Breast epithelium (tissue), 4 donors: ENCODE results near the gene TCTN3. TPM values are rescaled to one million over a fixed set of nuclear protein-coding genes. Genes with fewer than 3 reads are reported as not detected.
"Not testable (repeated sequence)": the region's sequence is repeated elsewhere in the genome, so short reads cannot be mapped to it uniquely, and the experiment has no call there.

Source experiments
- DNase-seq, 2 donors: peaks; one replicate each; pipeline ENCODE4 v3.0.0-alpha.2; 2019; ENCODE audit warnings: low spot score in 2 of 2
- H3K27ac ChIP-seq, 2 donors: fragments of 200-600 bp; sonication (generic) in 1 of 2; one replicate each; pipeline ENCODE4 v1.5.1; 2016 to 2019; ENCODE audit warnings: mild to moderate bottlenecking in 1 of 2
- H3K27me3 ChIP-seq, 2 donors: fragments of 200-600 bp; sonication (generic) in 1 of 2; one replicate each; pipeline versions ENCODE4 v1.5.1 to v1.6.0; 2017 to 2019; ENCODE audit warnings: control low read depth in 1 of 2, mild to moderate bottlenecking in 1 of 2
- H3K36me3 ChIP-seq: fragments of 200-600 bp; one replicate; pipeline ENCODE4 v1.5.1; 2019
- H3K4me1 ChIP-seq, 2 donors: fragments of 200-600 bp; sonication (generic); one replicate each; pipeline ENCODE4 v1.5.1; 2016 to 2019; ENCODE audit warnings: control low read depth in 1 of 2
- H3K4me3 ChIP-seq, 3 donors: fragments of 200-600 bp; sonication (generic); 1 replicate in 2 of 3; 2 replicates in 1 of 3; pipeline ENCODE4 v1.5.1; 2016 to 2019; ENCODE audit warnings: mild to moderate bottlenecking in 3 of 3, moderate library complexity in 2 of 3
- H3K9me3 ChIP-seq, 2 donors: fragments of 200-600 bp; sonication (generic) in 1 of 2; one replicate each; pipeline ENCODE4 v1.5.1; 2016 to 2019; ENCODE audit warnings: control low read depth in 1 of 2
- CTCF ChIP-seq, 3 donors: fragments of 450-650 bp; IDR thresholded peaks; one replicate each; pipeline ENCODE4 v1.5.1; 2016 to 2017; ENCODE audit warnings: antibody characterized with exemption in 3 of 3, mild to moderate bottlenecking in 3 of 3, moderate library complexity in 3 of 3
- POLR2A ChIP-seq: fragments of 450-650 bp; IDR thresholded peaks from one replicate; pipeline ENCODE4 v1.6.1; 2016; ENCODE audit warnings: antibody characterized with exemption, mild to moderate bottlenecking, moderate library complexity
- POLR2AphosphoS5 ChIP-seq, 3 donors: sonication (generic); formaldehyde crosslinking; IDR thresholded peaks; one replicate each; pipeline ENCODE4 v1.6.1; 2017; ENCODE audit warnings: antibody characterized with exemption in 3 of 3
- intact Hi-C: fragments of 100-400 bp; cut with DNase I; formaldehyde crosslinking; loops from one replicate; pipeline ENCODE4 v1.15.1; 2023; ENCODE audit warnings: low total_unique reads
- total RNA-seq, 3 donors: library from RNA; depleted of rRNA; stranded (reverse); fragments of >200 nt; gene quantifications; one replicate each; pipeline ENCODE4 v1.1.0, GENCODE V29; 2016

TCTN3 gene
- 10 to 100 TPM; 21.4 to 39.4 (median 38.0) TPM for total RNA-seq

GRCh38 chr10:95693668-95694534 is at the start of gene TCTN3:
Gene TCTN3, minus strand, starts transcription at chr10:95693927. Its CDS starts 28 bp downstream, at chr10:95693899.
- Histone ChIP-seq H3K4me3 (peak within 1 kb of the TSS; percentile 54 to 90 (median 89)), H3K4me1 (peaks cover 0 to 12% of the 10 kb centered on the region in 2 donors), H3K27me3 (no peaks in the 10 kb centered on the region), H3K9me3 (no peaks in the 10 kb centered on the region), H3K27ac (peak within 1 kb of the TSS; percentile 86 to 92), H3K36me3 (no peaks in the 10 kb centered on the region)
- DNase-seq, result peak; percentile 95 to 98
- peak; percentile 52 for TF ChIP-seq POLR2A
- TF ChIP-seq POLR2AphosphoS5 (IDR thresholded peaks at IDR 0.05), result peak; percentile 73 to 90 (median 82)
- peak; percentile 99 to 100 (median 99) for TF ChIP-seq CTCF (IDR thresholded peaks at IDR 0.05)
- intact Hi-C loops, result no loop called here

- intact Hi-C loops, result no loop called here
- Histone ChIP-seq H3K36me3 (no peaks in the 10 kb centered on the region), H3K4me3 (no peak overlapping the region), H3K27ac (no peak overlapping the region), H3K4me1 (no peaks in the 10 kb centered on the region), H3K27me3 (no peaks in the 10 kb centered on the region), H3K9me3 (no peaks in the 10 kb centered on the region)
- no peak for TF ChIP-seq POLR2AphosphoS5 (IDR thresholded peaks at IDR 0.05)
- no peak for TF ChIP-seq CTCF (IDR thresholded peaks at IDR 0.05)
- TF ChIP-seq POLR2A, result no peak
- DNase-seq, result no peak
Observed at GRCh38 chr10:95742962-95743535, 49.3 kb upstream of the TCTN3 start.

- Histone ChIP-seq H3K9me3 (no peaks in the 10 kb centered on the region), H3K27me3 (no peaks in the 10 kb centered on the region), H3K27ac (no peak overlapping the region), H3K4me3 (no peak overlapping the region), H3K36me3 (no peaks in the 10 kb centered on the region), H3K4me1 (no peaks in the 10 kb centered on the region)
- intact Hi-C loops, result no loop called here
- no peak for DNase-seq
- TF ChIP-seq POLR2A, result no peak
- TF ChIP-seq POLR2AphosphoS5 (IDR thresholded peaks at IDR 0.05), result no peak
- TF ChIP-seq CTCF (IDR thresholded peaks at IDR 0.05), result no peak
Observed at GRCh38 chr10:95742485-95742884, 48.8 kb upstream of the TCTN3 start.

GRCh38 chr10:95741807-95742467 is 48.2 kb upstream of the TCTN3 start:
- Histone ChIP-seq H3K27me3 (no peaks in the 10 kb centered on the region), H3K9me3 (no peaks in the 10 kb centered on the region), H3K4me1 (no peaks in the 10 kb centered on the region), H3K36me3 (no peaks in the 10 kb centered on the region), H3K4me3 (no peak overlapping the region), H3K27ac (peak overlapping the region in 1 of 2 donors; percentile 17)
- intact Hi-C loops, result no loop called here
- TF ChIP-seq POLR2AphosphoS5 (IDR thresholded peaks at IDR 0.05) (no peak), CTCF (IDR thresholded peaks at IDR 0.05) (no peak), POLR2A (no peak)
- no peak for DNase-seq

GRCh38 chr10:95739056-95739455 is 45.3 kb upstream of the TCTN3 start:
- DNase-seq, result no peak
- H3K9me3 ChIP-seq, result peaks cover 0 to under 1% of the 10 kb centered on the region in 2 donors
- no peak overlapping the region for H3K4me3 ChIP-seq
- H3K27me3 ChIP-seq, result no peaks in the 10 kb centered on the region
- intact Hi-C loops, result no loop called here
- TF ChIP-seq POLR2A, result no peak
- no peak for TF ChIP-seq POLR2AphosphoS5 (IDR thresholded peaks at IDR 0.05)
- no peak for TF ChIP-seq CTCF (IDR thresholded peaks at IDR 0.05)
- no peaks in the 10 kb centered on the region for H3K4me1 ChIP-seq
- no peaks in the 10 kb centered on the region for H3K36me3 ChIP-seq
- H3K27ac ChIP-seq, result no peak overlapping the region

GRCh38 chr10:95732907-95733306 is 39.2 kb upstream of the TCTN3 start:
- peaks cover 12% of the 10 kb centered on the region in 2 donors for H3K9me3 ChIP-seq
- H3K4me3 ChIP-seq, result not testable (repeated sequence)

More at GRCh38 chr10:95732907-95733306, 39.2 kb upstream of the TCTN3 start:
- intact Hi-C loops, H3K27me3 ChIP-seq, H3K36me3 ChIP-seq, H3K4me1 ChIP-seq, H3K27ac ChIP-seq, DNase-seq: not testable (repeated sequence)
